HepG2 (cell line): ENCODE results near the gene DIP2C. TPM values are rescaled to one million over a fixed set of nuclear protein-coding genes. Genes with fewer than 3 reads are reported as not detected.

ENCODE experiments used
- ATAC-seq: fragments of 200-7000 bp; cut with Tn5 transposase; 3 replicates; pipeline ENCODE4 v1.9.1; 2020; ENCODE audit warnings: mild to moderate bottlenecking, moderate library complexity
- BruUV-seq: library from RNA; stranded (reverse); fragments of 400-500 nt; replicated peaks from 2 replicates; lab custom pipeline; 2021; lab: Mats Ljungman, UMichigan
- CTCF ChIA-PET: fragments of 300-600 bp; formaldehyde crosslinking; extraction: SDS; loops from one replicate; lab custom pipeline; 2021; ENCODE audit warnings: low total read pairs, inconsistent platforms, low intra/inter-chr PET ratio; lab: Yijun Ruan, JAX
- POLR2A ChIA-PET: fragments of 350-600 bp; sonication (Branson Sonifier 250); formaldehyde crosslinking; loops from one replicate; lab custom pipeline; 2020; ENCODE audit warnings: antibody characterized with exemption, inconsistent platforms; lab: Yijun Ruan, JAX
- DNase-seq: peaks from one replicate; pipeline ENCODE4 v3.0.0-alpha.2; 2015; ENCODE audit warnings: low spot score
- FAIRE-seq: peaks from 3 replicates; lab custom pipeline; 2011; peaks lifted over from hg19 to GRCh38; lab: Jason Lieb, UNC
- H2AFZ ChIP-seq: one replicate; pipeline ENCODE4 v1.6.1; 2011; ENCODE audit warnings: low read length, inconsistent platforms
- H3K27ac ChIP-seq: fragments of 300-600 bp; 3 replicates; pipeline ENCODE4 v1.8.0; 2011; ENCODE audit warnings: mixed run types, mild to moderate bottlenecking, mixed read lengths, low read length, inconsistent platforms; ENCODE audit not compliant: insufficient read depth; ENCODE audit errors: extremely low read length
- H3K27me3 ChIP-seq, 2 experiments: fragments of 200-600 bp in 1 of 2; 2 replicates in 1 of 2; 3 replicates in 1 of 2; pipeline versions ENCODE4 v1.6.0 to v1.8.0; 2011; ENCODE audit warnings: low read length in 2 of 2, mild to moderate bottlenecking in 2 of 2, moderate library complexity in 2 of 2, inconsistent platforms in 1 of 2; ENCODE audit not compliant: insufficient read depth in 2 of 2, control insufficient read depth in 1 of 2
- H3K36me3 ChIP-seq, 2 experiments: fragments of 200-600 bp in 1 of 2; replicated peaks in 1 of 2; 2 replicates in 1 of 2; 3 replicates in 1 of 2; pipeline versions ENCODE4 v1.5.1 to v1.8.0; 2011; ENCODE audit warnings: low read length in 2 of 2, inconsistent platforms in 1 of 2; ENCODE audit not compliant: insufficient read depth in 2 of 2, control insufficient read depth in 1 of 2
- H3K4me1 ChIP-seq: 2 replicates; pipeline ENCODE4 v1.5.1; 2012; ENCODE audit warnings: low read length, inconsistent platforms; ENCODE audit not compliant: insufficient read depth
- H3K4me2 ChIP-seq: 2 replicates; pipeline ENCODE4 v1.6.0; 2011; ENCODE audit warnings: low read depth, low read length, inconsistent platforms
- H3K4me3 ChIP-seq, 3 experiments: fragments of 200-600 bp in 1 of 3; sonication (generic), shearing (Covaris generic) in 1 of 3; replicated peaks in 1 of 3; 2 replicates each; pipeline ENCODE4 v1.5.1; 2011 to 2016; ENCODE audit warnings: low read length in 3 of 3, inconsistent platforms in 2 of 3, low read depth in 2 of 3, mild to moderate bottlenecking in 2 of 3, control low read depth in 1 of 3, mixed read lengths in 1 of 3; ENCODE audit not compliant: insufficient read depth in 1 of 3
- H3K79me2 ChIP-seq: one replicate; pipeline ENCODE4 v1.6.1; 2011; ENCODE audit warnings: low read length, inconsistent platforms; ENCODE audit not compliant: insufficient read depth
- H3K9ac ChIP-seq: 2 replicates; pipeline ENCODE4 v1.6.0; 2011; ENCODE audit warnings: mild to moderate bottlenecking, low read depth, low read length, inconsistent platforms; ENCODE audit not compliant: insufficient read depth
- H3K9me3 ChIP-seq: 2 replicates; pipeline ENCODE4 v1.5.1; 2012; ENCODE audit warnings: mild to moderate bottlenecking, low read length
- H4K20me1 ChIP-seq: 2 replicates; pipeline ENCODE4 v1.6.0; 2011; ENCODE audit warnings: inconsistent platforms, mild to moderate bottlenecking, low read length, moderate library complexity; ENCODE audit not compliant: insufficient read depth
- AKAP8 ChIP-seq: sonication (generic); formaldehyde crosslinking; IDR thresholded peaks from 2 replicates; pipeline ENCODE4 v1.5.1; 2020; ENCODE audit warnings: mild to moderate bottlenecking, missing genetic modification reagents
- ARID2 ChIP-seq: sonication (generic); formaldehyde crosslinking; IDR thresholded peaks from 2 replicates; pipeline ENCODE4 v1.8.1; 2022; ENCODE audit warnings: mild to moderate bottlenecking, missing genetic modification reagents, borderline replicate concordance
- BCLAF1 ChIP-seq: fragments of 450-650 bp; IDR thresholded peaks from 2 replicates; pipeline ENCODE4 v1.6.1; 2017; ENCODE audit warnings: mild to moderate bottlenecking
- GABPA ChIP-seq, 2 experiments: IDR thresholded peaks; 2 replicates each; pipeline ENCODE4 v1.6.1; 2011 to 2016; ENCODE audit warnings: low read depth in 2 of 2, low read length in 1 of 2, missing biosample characterization in 1 of 2, missing genetic modification characterization in 1 of 2
- KLF12 ChIP-seq: sonication (generic); formaldehyde crosslinking; IDR thresholded peaks from 2 replicates; pipeline ENCODE4 v1.4.0; 2020; ENCODE audit warnings: missing genetic modification reagents, borderline replicate concordance
- LBX2 ChIP-seq: sonication (generic); formaldehyde crosslinking; IDR thresholded peaks from 2 replicates; pipeline ENCODE4 v1.5.0; 2020; ENCODE audit warnings: missing genetic modification reagents, mild to moderate bottlenecking, borderline replicate concordance
- PAXIP1 ChIP-seq: sonication (generic); formaldehyde crosslinking; conservative IDR thresholded peaks from 2 replicates; pipeline ENCODE4 v1.4.0; 2020; ENCODE audit warnings: mild to moderate bottlenecking, missing genetic modification reagents, moderate library complexity
- WIZ ChIP-seq: sonication (generic); formaldehyde crosslinking; IDR thresholded peaks from 2 replicates; pipeline ENCODE4 v1.5.1; 2020; ENCODE audit warnings: mild to moderate bottlenecking, missing genetic modification reagents
- ZBTB10 ChIP-seq: sonication (generic); formaldehyde crosslinking; IDR thresholded peaks from 2 replicates; pipeline ENCODE4 v1.4.0; 2020; ENCODE audit warnings: missing genetic modification reagents, borderline replicate concordance
- ZNF253 ChIP-seq: sonication (generic); formaldehyde crosslinking; IDR thresholded peaks from 2 replicates; pipeline ENCODE4 v1.8.0; 2022; ENCODE audit warnings: mild to moderate bottlenecking, missing genetic modification reagents, borderline replicate concordance
- ZNF296 ChIP-seq: sonication (generic); formaldehyde crosslinking; conservative IDR thresholded peaks from 2 replicates; pipeline ENCODE4 v1.5.0; 2020; ENCODE audit warnings: mild to moderate bottlenecking, missing genetic modification reagents
- ZNF615 ChIP-seq: sonication (generic); formaldehyde crosslinking; IDR thresholded peaks from 2 replicates; pipeline ENCODE4 v1.5.0; 2020; ENCODE audit warnings: mild to moderate bottlenecking, missing genetic modification reagents, borderline replicate concordance
- ZNF724P ChIP-seq: sonication (generic); formaldehyde crosslinking; IDR thresholded peaks from 2 replicates; pipeline ENCODE4 v1.8.0; 2022; ENCODE audit warnings: missing genetic modification reagents, borderline replicate concordance
- WGBS: methylation state at CpG from one replicate; pipeline ENCODE4 v1.1.6; 2017; ENCODE audit warnings: low lambda C conversion rate; 5-methylcytosine and 5-hydroxymethylcytosine counted together
- in situ Hi-C: cut with HindIII; loops from 2 replicates; pipeline ENCODE4 v1.10.0; 2017; ENCODE audit warnings: low pct_unique_long_range_greater_than_20kb; ENCODE audit not compliant: extremely low pct_ligation_motif_present
- intact Hi-C: fragments of 100-400 bp; cut with micrococcal nuclease; formaldehyde crosslinking; loops from one replicate; pipeline ENCODE4 v1.10.0; 2022; ENCODE audit not compliant: unreplicated experiment
- polyA plus RNA-seq, 8 experiments: library from polyadenylated mRNA; depleted of rRNA in 3 of 8; stranded (reverse) in 7 of 8; unstranded in 1 of 8; fragments of >200 nt; fragmentation: Illumina TruSeq in 4 of 8; extraction: Trizol in 4 of 8; gene quantifications; 2 replicates each; pipeline versions ENCODE4 v1.2.1 to v1.2.3, GENCODE V29; 2011 to 2016; ENCODE audit warnings: low read depth in 4 of 8, missing spikeins in 1 of 8, mixed read lengths in 1 of 8; ENCODE audit not compliant: insufficient read depth in 1 of 8
- total RNA-seq, 5 experiments: library from RNA; depleted of rRNA; stranded (reverse); fragments of >200 nt; fragmentation: Illumina TruSeq; extraction: Trizol; gene quantifications; 2 replicates each; pipeline ENCODE4 v1.2.3, GENCODE V29; 2016; ENCODE audit warnings: low read depth in 1 of 5

Gene DIP2C
- total and polyA plus RNA-seq, 2 of the 13 experiments (the other 11 are each of a cell fraction or from before 2014, with no cell fraction given) = 2.2 to 2.7 TPM

- WGBS = 92% methylated on average over 7 of the region's 8 CpGs
- Histone ChIP-seq H3K4me1 (peaks cover 17% of the 10 kb centered on the region), H4K20me1 (no peaks in the 10 kb centered on the region), H3K36me3 (no peaks in the 10 kb centered on the region), H3K27ac (no peak overlapping the region), H3K9me3 (no peaks in the 10 kb centered on the region), H3K4me2 (no peak overlapping the region), H3K79me2 (no peaks in the 10 kb centered on the region), H3K27me3 (no peaks in the 10 kb centered on the region), H3K9ac (no peak overlapping the region), H3K4me3 (no peak overlapping the region), H2AFZ (no peak overlapping the region)
- no TSS peak for BruUV-seq
- DNase-seq (no peak), ATAC-seq (no peak), FAIRE-seq (no peak)
- intact Hi-C loops (no loop called here), in situ Hi-C loops (no loop called here)
- ChIA-PET POLR2A (no interaction called here), CTCF (no interaction called here)
- TF ChIP-seq PAXIP1 (CRISPR knock-in tag) (no peak), BCLAF1 (no peak), ZBTB10 (CRISPR knock-in tag) (no peak), KLF12 (CRISPR knock-in tag) (no peak), ARID2 (CRISPR knock-in tag) (no peak), ZNF253 (CRISPR knock-in tag) (no peak), GABPA (IDR thresholded peaks at IDR 0.05; ENCODE audit: low read depth, low read length) (no peak), GABPA (CRISPR knock-in tag; IDR thresholded peaks at IDR 0.05; ENCODE audit: low read depth) (no peak), AKAP8 (CRISPR knock-in tag) (no peak), WIZ (CRISPR knock-in tag) (no peak), ZNF615 (CRISPR knock-in tag) (no peak), LBX2 (no peak), ZNF296 (CRISPR knock-in tag) (no peak), ZNF724P (CRISPR knock-in tag) (no peak)
Measured at GRCh38 chr10:535952-536351, 153.5 kb downstream of the DIP2C start.
